GM12878 (cell line): ENCODE measurements around the gene MRPL55. TPM values are rescaled to one million over a fixed set of nuclear protein-coding genes. Genes with fewer than 3 reads are reported as not detected.

ENCODE experiments used
- ATAC-seq: fragments of 200-7000 bp; cut with Tn5 transposase; 3 replicates; pipeline ENCODE4 v1.9.1; 2020; ENCODE audit warnings: mild to moderate bottlenecking, moderate library complexity
- BruUV-seq: library from RNA; stranded (reverse); fragments of 400-500 nt; replicated peaks from 2 replicates; lab custom pipeline; 2021; lab: Mats Ljungman, UMichigan
- CTCF ChIA-PET: fragments of 300-600 bp; sonication (Branson Sonifier 250); formaldehyde crosslinking; extraction: SDS; loops from one replicate; lab custom pipeline; 2021; ENCODE audit warnings: inconsistent platforms; lab: Yijun Ruan, JAX
- POLR2A ChIA-PET: fragments of 350-600 bp; formaldehyde crosslinking; extraction: SDS; loops from one replicate; lab custom pipeline; 2021; ENCODE audit warnings: inconsistent platforms; lab: Charles Lee
- RAD21 ChIA-PET: fragments of 300-600 bp; sonication (Branson Sonifier 250); formaldehyde crosslinking; loops from one replicate; lab custom pipeline; 2023; ENCODE audit warnings: antibody characterized with exemption; ENCODE audit not compliant: unreplicated experiment; lab: Charles Lee
- SMC1A ChIA-PET: fragments of 300-600 bp; sonication (Branson Sonifier 250); formaldehyde crosslinking; loops from one replicate; lab custom pipeline; 2023; ENCODE audit not compliant: unreplicated experiment, uncharacterized antibody; lab: Charles Lee
- DNase-seq: peaks from one replicate; pipeline ENCODE4 v3.0.0-alpha.2; 2011; ENCODE audit warnings: low read depth, low spot score
- FAIRE-seq: peaks from 3 replicates; lab custom pipeline; 2011; peaks lifted over from hg19 to GRCh38; lab: Jason Lieb, UNC
- H2AFZ ChIP-seq: 2 replicates; pipeline ENCODE4 v1.6.0; 2011; ENCODE audit warnings: low read depth, low read length, control low read depth; ENCODE audit not compliant: control insufficient read depth
- H3K27ac ChIP-seq: 2 replicates; pipeline ENCODE4 v1.5.1; 2011; ENCODE audit warnings: control low read depth; ENCODE audit not compliant: control insufficient read depth, insufficient read depth
- H3K27me3 ChIP-seq, 2 experiments: replicated peaks in 1 of 2; 2 replicates each; pipeline versions ENCODE4 v1.6.0 to v1.6.1; 2011; ENCODE audit warnings: low read length in 1 of 2; ENCODE audit not compliant: control insufficient read depth in 2 of 2, insufficient read depth in 2 of 2
- H3K36me3 ChIP-seq, 2 experiments: 2 replicates each; pipeline ENCODE4 v1.5.1; 2011; ENCODE audit warnings: low read length in 1 of 2; ENCODE audit not compliant: control insufficient read depth in 2 of 2, insufficient read depth in 2 of 2
- H3K4me1 ChIP-seq: 2 replicates; pipeline ENCODE4 v1.6.1; 2011; ENCODE audit warnings: mild to moderate bottlenecking, low read length, moderate library complexity, mixed read lengths; ENCODE audit not compliant: control insufficient read depth, insufficient read depth
- H3K4me2 ChIP-seq: 2 replicates; pipeline ENCODE4 v1.6.0; 2011; ENCODE audit warnings: control low read depth; ENCODE audit not compliant: control insufficient read depth, insufficient read depth
- H3K4me3 ChIP-seq: fragments of 200-600 bp; sonication (generic); 2 replicates; pipeline ENCODE4 v1.5.1; 2016
- H3K79me2 ChIP-seq: 2 replicates; pipeline ENCODE4 v1.6.0; 2011; ENCODE audit warnings: low read length; ENCODE audit not compliant: control insufficient read depth, insufficient read depth
- H3K9ac ChIP-seq: 2 replicates; pipeline ENCODE4 v1.8.0; 2011; ENCODE audit warnings: low read length, control low read depth, mixed read lengths; ENCODE audit not compliant: control insufficient read depth, insufficient read depth
- H3K9me3 ChIP-seq: replicated peaks from 3 replicates; pipeline ENCODE4 v1.5.1; 2011; ENCODE audit warnings: mild to moderate bottlenecking, low read length; ENCODE audit not compliant: control insufficient read depth, insufficient read depth
- H4K20me1 ChIP-seq: 2 replicates; pipeline ENCODE4 v1.6.0; 2011; ENCODE audit not compliant: control insufficient read depth, insufficient read depth
- BACH1 ChIP-seq: fragments of 450-650 bp; IDR thresholded peaks from 2 replicates; pipeline ENCODE4 v1.6.1; 2017; ENCODE audit warnings: mild to moderate bottlenecking, borderline replicate concordance
- CHD1 ChIP-seq: IDR thresholded peaks from 2 replicates; pipeline ENCODE4 v1.6.1; 2012; ENCODE audit warnings: low read depth, low read length, improper control_type of control experiment
- CHD2 ChIP-seq: IDR thresholded peaks from 2 replicates; pipeline ENCODE4 v1.6.1; 2011; ENCODE audit warnings: low read depth, low read length, improper control_type of control experiment, borderline replicate concordance
- GABPA ChIP-seq: IDR thresholded peaks from 2 replicates; pipeline ENCODE4 v1.6.1; 2014; ENCODE audit warnings: antibody characterized with exemption, low read depth, mild to moderate bottlenecking, inconsistent platforms
- IKZF2 ChIP-seq, 2 experiments: fragments of 450-650 bp; IDR thresholded peaks; 2 replicates each; pipeline ENCODE4 v1.6.1; 2017; ENCODE audit warnings: mild to moderate bottlenecking in 2 of 2, moderate library complexity in 2 of 2
- MEF2A ChIP-seq: IDR thresholded peaks from 2 replicates; pipeline ENCODE4 v1.6.1; 2011; ENCODE audit warnings: low read depth, mild to moderate bottlenecking, low read length, moderate library complexity; ENCODE audit not compliant: insufficient read depth
- NR2C2 ChIP-seq: IDR thresholded peaks from 2 replicates; pipeline ENCODE4 v1.6.1; 2011; ENCODE audit warnings: borderline replicate concordance, low read depth; ENCODE audit not compliant: control insufficient read depth, insufficient read length
- POLR2A ChIP-seq: IDR thresholded peaks from 2 replicates; pipeline ENCODE4 v1.6.1; 2011; ENCODE audit warnings: low read depth, mild to moderate bottlenecking, low read length
- POLR2AphosphoS5 ChIP-seq: IDR thresholded peaks from 2 replicates; pipeline ENCODE4 v1.6.1; 2011; ENCODE audit warnings: mild to moderate bottlenecking, low read length, inconsistent platforms
- SMAD1 ChIP-seq: fragments of 450-650 bp; IDR thresholded peaks from 2 replicates; pipeline ENCODE4 v1.6.1; 2018; ENCODE audit warnings: mild to moderate bottlenecking, low read depth; ENCODE audit not compliant: partially characterized antibody
- SMARCA5 ChIP-seq: fragments of 450-650 bp; IDR thresholded peaks from 2 replicates; pipeline ENCODE4 v1.6.1; 2017; ENCODE audit warnings: mild to moderate bottlenecking
- TCF12 ChIP-seq: IDR thresholded peaks from 2 replicates; pipeline ENCODE4 v1.6.1; 2011; ENCODE audit warnings: low read depth, mild to moderate bottlenecking, low read length
- TCF7 ChIP-seq: IDR thresholded peaks from 2 replicates; pipeline ENCODE4 v1.6.1; 2014; ENCODE audit warnings: antibody characterized with exemption, borderline replicate concordance
- ZNF622 ChIP-seq: fragments of 450-650 bp; IDR thresholded peaks from 2 replicates; pipeline ENCODE4 v1.6.1; 2017; ENCODE audit warnings: mild to moderate bottlenecking, inconsistent platforms
- whole genome bisulfite sequencing: methylation state at CpG from one replicate; pipeline ENCODE4 v1.1.6; 2016; ENCODE audit warnings: low lambda C conversion rate; ENCODE audit not compliant: insufficient replicate concordance, insufficient coverage; ENCODE audit errors: missing lambda C conversion rate; 5-methylcytosine and 5-hydroxymethylcytosine counted together
- in situ Hi-C: fragments of 300-500 bp; cut with MboI; formaldehyde crosslinking; loops from 9 replicates; pipeline ENCODE4 v1.14.3; 2018; ENCODE audit warnings: mixed read lengths
- intact Hi-C: fragments of 100-400 bp; cut with micrococcal nuclease; formaldehyde crosslinking; loops from one replicate; pipeline ENCODE4 v1.14.2; 2022; ENCODE audit not compliant: unreplicated experiment
- polyA plus RNA-seq, 11 experiments: library from polyadenylated mRNA; depleted of rRNA in 4 of 11; unstranded in 6 of 11; stranded (reverse) in 5 of 11; fragments of >200 nt; fragmentation: Nextera tagmentation in 4 of 11; fragmentation: Illumina TruSeq in 1 of 11; extraction: Ambion mirVana in 4 of 11; extraction: Trizol in 1 of 11; gene quantifications; 1 replicate in 1 of 11; 2 replicates in 10 of 11; pipeline versions ENCODE4 v1.2.1 to v1.2.3, GENCODE V29; 2011 to 2016; ENCODE audit warnings: inconsistent platforms in 2 of 11, missing spikeins in 2 of 11, low read depth in 1 of 11
- total RNA-seq, 4 experiments: library from RNA; depleted of rRNA in 3 of 4; stranded (reverse); fragments of >200 nt in 3 of 4; fragmentation: Illumina TruSeq in 1 of 4; extraction: Trizol in 1 of 4; gene quantifications; 2 replicates each; pipeline versions ENCODE4 v1.2.1 to v1.2.3, GENCODE V29; 2013 to 2021
- TF ChIP-seq, protein P1 (sequence below): IDR thresholded peaks from 2 replicates; pipeline ENCODE4 v1.6.1; 2011; ENCODE audit warnings: borderline replicate concordance, low read depth, mild to moderate bottlenecking, moderate library complexity, mixed read lengths, low read length; ENCODE audit not compliant: insufficient read depth; ENCODE audit errors: extremely low read length
- TF ChIP-seq, protein P2 (sequence below): fragments of 150-350 bp; IDR thresholded peaks from 2 replicates; pipeline ENCODE4 v1.6.1; 2014; ENCODE audit warnings: mild to moderate bottlenecking, low read depth, low read length

Gene MRPL55
- total and polyA plus RNA-seq, 10 of the 15 experiments (the other 5 are each of a cell fraction or from before 2014, with no cell fraction given): 15.1 to 143 (median 55.8) TPM

DNA sequence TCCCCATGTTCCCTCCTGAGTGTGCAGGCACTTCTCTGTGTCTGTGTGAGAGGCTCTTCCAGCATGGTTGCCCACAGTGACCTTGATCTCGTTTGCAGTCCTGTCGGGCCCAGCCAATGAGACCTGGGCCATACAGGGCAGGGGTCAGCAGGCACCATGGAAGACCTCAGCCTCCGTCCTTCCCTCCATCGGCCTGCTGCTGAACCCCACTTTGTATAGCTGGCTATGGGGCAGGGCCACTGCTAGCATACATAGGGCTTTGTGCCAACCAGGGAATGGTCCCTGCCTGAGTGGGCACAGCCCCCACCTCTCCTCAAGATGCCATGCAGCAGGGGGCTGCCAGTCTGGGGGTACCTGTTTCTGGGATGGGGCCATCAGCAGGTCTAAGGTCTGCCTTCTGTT lies 9.8 kb downstream of the MRPL55 start:
- no peak overlapping the region for H3K4me2 ChIP-seq
- TF ChIP-seq SMAD1: no peak
- peak; percentile 22; the same call in 1 of the 2 replicates for TF ChIP-seq BACH1
- no peak for DNase-seq
- intact Hi-C loops: no loop called here
- POLR2A ChIA-PET: interaction anchor here (1.4 kb wide), 1 partner anchor 15 kb away, joined by 5 read pairs; no protein-coding TSS in a partner anchor
- in situ Hi-C loops: no loop called here
- no peak overlapping the region for H2AFZ ChIP-seq
- H3K36me3 ChIP-seq: peaks cover 6 to 40% of the 10 kb centered on the region in 2 experiments; a peak in 3 of 4 replicates
- H3K79me2 ChIP-seq: peaks cover 43% of the 10 kb centered on the region
- FAIRE-seq: no peak
- RAD21 ChIA-PET: no interaction called here
- no peak overlapping the region for H3K27ac ChIP-seq
- H3K9me3 ChIP-seq: peaks cover 4% of the 10 kb centered on the region; the same call in 2 of the 3 replicates
- H3K27me3 ChIP-seq: no peaks in the 10 kb centered on the region
- 76% methylated on average over 4 of the region's 4 CpGs for WGBS
- H3K4me3 ChIP-seq: no peak overlapping the region
- peaks cover 6% of the 10 kb centered on the region for H3K4me1 ChIP-seq
- CTCF ChIA-PET: no interaction called here
- H3K9ac ChIP-seq: no peak overlapping the region
- peaks cover 25% of the 10 kb centered on the region for H4K20me1 ChIP-seq
- SMC1A ChIA-PET: interaction anchor here (1.0 kb wide), 1 partner anchor 12 kb away, joined by 3 read pairs; no protein-coding TSS in a partner anchor
- no TSS peak for BruUV-seq
- no peak for ATAC-seq

DNA sequence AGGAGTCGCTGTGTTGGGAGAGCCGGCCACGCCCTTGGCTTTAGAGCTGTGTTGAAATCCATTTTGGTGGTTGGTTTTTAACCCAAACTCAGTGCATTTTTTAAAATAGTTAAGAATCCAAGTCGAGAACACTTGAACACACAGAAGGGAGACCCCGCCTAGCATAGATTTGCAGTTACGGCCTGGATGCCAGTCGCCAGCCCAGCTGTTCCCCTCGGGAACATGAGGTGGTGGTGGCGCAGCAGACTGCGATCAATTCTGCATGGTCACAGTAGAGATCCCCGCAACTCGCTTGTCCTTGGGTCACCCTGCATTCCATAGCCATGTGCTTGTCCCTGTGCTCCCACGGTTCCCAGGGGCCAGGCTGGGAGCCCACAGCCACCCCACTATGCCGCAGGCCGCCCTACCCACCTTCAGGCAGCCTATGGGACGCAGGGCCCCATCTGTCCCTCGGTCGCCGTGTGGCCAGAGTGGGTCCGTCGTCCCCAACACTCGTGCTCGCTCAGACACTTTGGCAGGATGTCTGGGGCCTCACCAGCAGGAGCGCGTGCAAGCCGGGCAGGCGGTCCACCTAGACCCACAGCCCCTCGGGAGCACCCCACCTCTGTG lies 10.7 kb downstream of the MRPL55 start:
- BruUV-seq: TSS peak; percentile 77
- peak; percentile 72 for TF ChIP-seq POLR2A
- no peak for TF ChIP-seq NR2C2
- peak; percentile 20 for TF ChIP-seq POLR2AphosphoS5
- no peak for TF ChIP-seq CHD2
- no peak for TF ChIP-seq TCF7
- no peak for TF ChIP-seq ZNF622
- no peak for TF ChIP-seq TCF12
- 0 out of 2 replicates have a peak, but pooled peaks have one; percentile 10 for TF ChIP-seq BACH1
- TF ChIP-seq MEF2A: no peak
- TF ChIP-seq, protein P1, sequence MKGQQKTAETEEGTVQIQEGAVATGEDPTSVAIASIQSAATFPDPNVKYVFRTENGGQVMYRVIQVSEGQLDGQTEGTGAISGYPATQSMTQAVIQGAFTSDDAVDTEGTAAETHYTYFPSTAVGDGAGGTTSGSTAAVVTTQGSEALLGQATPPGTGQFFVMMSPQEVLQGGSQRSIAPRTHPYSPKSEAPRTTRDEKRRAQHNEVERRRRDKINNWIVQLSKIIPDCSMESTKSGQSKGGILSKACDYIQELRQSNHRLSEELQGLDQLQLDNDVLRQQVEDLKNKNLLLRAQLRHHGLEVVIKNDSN: no peak
- no peak for TF ChIP-seq CHD1
- no peak for TF ChIP-seq SMARCA5
- TF ChIP-seq GABPA: no peak
- TF ChIP-seq, protein P2, sequence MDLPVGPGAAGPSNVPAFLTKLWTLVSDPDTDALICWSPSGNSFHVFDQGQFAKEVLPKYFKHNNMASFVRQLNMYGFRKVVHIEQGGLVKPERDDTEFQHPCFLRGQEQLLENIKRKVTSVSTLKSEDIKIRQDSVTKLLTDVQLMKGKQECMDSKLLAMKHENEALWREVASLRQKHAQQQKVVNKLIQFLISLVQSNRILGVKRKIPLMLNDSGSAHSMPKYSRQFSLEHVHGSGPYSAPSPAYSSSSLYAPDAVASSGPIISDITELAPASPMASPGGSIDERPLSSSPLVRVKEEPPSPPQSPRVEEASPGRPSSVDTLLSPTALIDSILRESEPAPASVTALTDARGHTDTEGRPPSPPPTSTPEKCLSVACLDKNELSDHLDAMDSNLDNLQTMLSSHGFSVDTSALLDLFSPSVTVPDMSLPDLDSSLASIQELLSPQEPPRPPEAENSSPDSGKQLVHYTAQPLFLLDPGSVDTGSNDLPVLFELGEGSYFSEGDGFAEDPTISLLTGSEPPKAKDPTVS: no peak
- no peak for TF ChIP-seq IKZF2 (IDR thresholded peaks at IDR 0.05)

More for the DNA sequence above, 10.7 kb downstream of the MRPL55 start:
- in situ Hi-C loops: no loop called here
- SMC1A ChIA-PET: interaction anchor here (1.0 kb wide), 1 partner anchor 11 kb away, joined by 3 read pairs; no protein-coding TSS in a partner anchor
- H4K20me1 ChIP-seq: peaks cover 30% of the 10 kb centered on the region
- POLR2A ChIA-PET: interaction anchor here (1.4 kb wide), 1 partner anchor 14 kb away, joined by 5 read pairs; no protein-coding TSS in a partner anchor
- no peak overlapping the region for H3K27ac ChIP-seq
- 96% methylated on average over 23 of the region's 28 CpGs for WGBS
- no peak overlapping the region for H2AFZ ChIP-seq
- peaks cover 6 to 43% of the 10 kb centered on the region in 2 experiments; a peak in 3 of 4 replicates for H3K36me3 ChIP-seq
- peaks cover 51% of the 10 kb centered on the region for H3K79me2 ChIP-seq
- H3K9ac ChIP-seq: no peak overlapping the region
- H3K4me3 ChIP-seq: no peak overlapping the region
- H3K4me2 ChIP-seq: no peak overlapping the region
- RAD21 ChIA-PET: no interaction called here
- FAIRE-seq (no peak), DNase-seq (no peak), ATAC-seq (no peak)
- H3K4me1 ChIP-seq: no peaks in the 10 kb centered on the region; the same call in 1 of the 2 replicates
- CTCF ChIA-PET: no interaction called here
- no peaks in the 10 kb centered on the region for H3K27me3 ChIP-seq
- intact Hi-C loops: no loop called here
- peaks cover 9% of the 10 kb centered on the region; the same call in 2 of the 3 replicates for H3K9me3 ChIP-seq
